ENCODE measurements around the gene ZBTB25.

DNA sequence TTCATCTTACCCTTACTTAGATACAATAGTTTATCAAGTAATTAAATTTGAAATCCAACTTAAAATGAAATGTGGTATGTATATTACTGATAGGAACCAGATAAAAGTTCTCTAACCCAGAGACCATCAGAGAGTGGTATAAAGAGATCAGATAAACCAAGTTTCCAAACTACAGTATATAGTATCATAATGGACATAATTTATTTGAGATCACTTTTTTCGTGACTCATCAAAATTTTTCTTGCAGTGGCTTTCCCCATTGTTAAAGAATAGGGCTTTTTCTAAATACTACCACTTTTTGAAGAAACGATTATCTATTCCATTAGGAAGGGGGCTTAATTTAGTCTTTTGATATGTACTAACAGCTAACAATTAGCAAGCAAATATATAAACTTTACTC, 21.7 kb upstream of the ZBTB25 start:
- TF ChIP-seq ZNF274 (IDR thresholded peaks at IDR 0.05; ENCODE audit: low read depth, low read length) (no peak), SUZ12 (IDR thresholded peaks at IDR 0.05; ENCODE audit: extremely low read depth, insufficient read depth, insufficient read length) (no peak), YY1 (IDR thresholded peaks at IDR 0.05; ENCODE audit: insufficient read depth, insufficient read length) (no peak)

Data from NT2/D1 (cell line).